ENCODE results near the gene SCAPER. TPM values are rescaled to one million over a fixed set of nuclear protein-coding genes. Genes with fewer than 3 reads are reported as not detected.

The SCAPER gene
- total and polyA plus RNA-seq, 4 donors, result 3.3 to 18.0 (median 9.9) TPM

DNA sequence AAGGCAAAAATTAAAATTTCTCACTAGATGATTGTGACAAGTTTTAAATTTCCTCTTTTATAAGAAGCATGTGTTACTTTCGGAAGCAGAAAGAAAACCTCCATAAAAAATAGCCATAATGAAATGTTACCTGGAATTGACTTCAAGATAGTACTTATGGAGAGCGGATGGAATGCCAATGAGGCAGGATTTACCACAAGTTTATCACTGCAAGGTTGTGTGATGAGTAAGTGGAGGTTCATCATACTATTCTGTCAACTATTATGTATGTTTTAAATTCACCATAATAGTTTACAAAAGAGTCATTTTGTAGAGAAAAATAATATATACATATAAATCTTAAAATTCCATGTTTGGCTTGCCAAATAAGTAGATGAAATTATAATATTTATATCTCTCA lies 230.3 kb downstream of the SCAPER start:
- H3K36me3 ChIP-seq (ENCODE audit: control insufficient read depth in 4 of 4, insufficient read depth in 3 of 4, low read depth in 1 of 4, low read length in 3 of 4), result no peaks in the 10 kb centered on the region
- WGBS, result 96% methylated on average over 2 of the region's 2 CpGs
- no peak for TF ChIP-seq RXRA (IDR thresholded peaks at IDR 0.05)
- TF ChIP-seq JUND (IDR thresholded peaks at IDR 0.05), result no peak
- TF ChIP-seq NR2F2 (IDR thresholded peaks at IDR 0.05), result no peak
- TF ChIP-seq RAD21 (IDR thresholded peaks at IDR 0.05), result no peak
- TF ChIP-seq, protein P1, sequence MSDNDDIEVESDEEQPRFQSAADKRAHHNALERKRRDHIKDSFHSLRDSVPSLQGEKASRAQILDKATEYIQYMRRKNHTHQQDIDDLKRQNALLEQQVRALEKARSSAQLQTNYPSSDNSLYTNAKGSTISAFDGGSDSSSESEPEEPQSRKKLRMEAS (IDR thresholded peaks at IDR 0.05), result no peak

DNA sequence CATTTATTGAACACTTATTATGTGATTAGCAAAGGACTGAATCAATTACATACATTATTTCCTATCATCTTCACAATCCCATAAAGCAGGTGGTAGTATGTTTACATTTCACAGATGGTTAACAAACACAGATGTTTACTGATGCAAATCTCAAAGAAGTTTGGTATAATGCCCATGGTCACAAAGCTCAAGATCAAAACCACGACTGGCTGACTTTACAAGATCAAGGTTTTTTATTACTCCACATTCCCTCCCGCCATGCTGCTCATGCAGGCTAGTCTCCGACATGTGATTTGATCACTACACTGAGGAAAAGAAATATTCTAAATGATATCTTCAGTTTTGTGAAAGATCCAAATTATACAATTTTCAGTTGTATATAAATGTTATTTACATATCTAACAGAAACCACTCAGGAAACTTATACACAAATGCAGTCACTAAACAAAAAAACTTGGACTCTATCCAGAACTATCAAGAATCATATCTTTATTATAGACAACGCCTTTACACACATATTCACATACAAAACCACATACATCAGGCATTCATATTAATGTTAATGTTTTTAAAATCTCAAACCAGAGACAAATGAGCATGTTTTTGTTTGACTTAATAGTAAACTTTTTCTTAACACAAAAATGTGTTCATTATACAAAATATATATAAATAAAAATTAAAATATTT lies 235.5 kb downstream of the SCAPER start:
- no peaks in the 10 kb centered on the region for H3K27me3 ChIP-seq (ENCODE audit: control insufficient read depth in 4 of 4, insufficient read depth in 4 of 4, low read length in 3 of 4)
- WGBS, result 78% methylated on average over 4 of the region's 4 CpGs
- H3K9ac ChIP-seq (ENCODE audit: low read depth in 1 of 2, low read length in 2 of 2), result no peak overlapping the region
- no peak overlapping the region for H3K27ac ChIP-seq (ENCODE audit: low read depth in 1 of 2, low read length in 2 of 2)
- H3K4me1 ChIP-seq (ENCODE audit: control insufficient read depth in 4 of 4, insufficient read depth in 4 of 4, low read length in 3 of 4), result no peaks in the 10 kb centered on the region
- DNase-seq (ENCODE audit: low spot score), result no peak
- TF ChIP-seq FOXA1 (IDR thresholded peaks at IDR 0.05) (no peak), HNF4G (IDR thresholded peaks at IDR 0.05) (no peak), TAF1 (conservative IDR thresholded peaks at IDR 0.05) (no peak), YY1 (IDR thresholded peaks at IDR 0.05) (no peak), HNF4A (conservative IDR thresholded peaks at IDR 0.05) (no peak), EGR1 (IDR thresholded peaks at IDR 0.05; ENCODE audit: low read depth in 2 of 2) (no peak), RXRA (IDR thresholded peaks at IDR 0.05) (no peak), RAD21 (IDR thresholded peaks at IDR 0.05) (no peak), FOXA2 (IDR thresholded peaks at IDR 0.05) (no peak), JUND (IDR thresholded peaks at IDR 0.05) (no peak), GABPA (IDR thresholded peaks at IDR 0.05 in 1 of 2, conservative IDR thresholded peaks at IDR 0.05 in 1 of 2) (no peak), NR2F2 (IDR thresholded peaks at IDR 0.05) (no peak), SP1 (IDR thresholded peaks at IDR 0.05) (no peak)
- TF ChIP-seq, protein P1 (IDR thresholded peaks at IDR 0.05), result no peak
- TF ChIP-seq, protein P2, sequence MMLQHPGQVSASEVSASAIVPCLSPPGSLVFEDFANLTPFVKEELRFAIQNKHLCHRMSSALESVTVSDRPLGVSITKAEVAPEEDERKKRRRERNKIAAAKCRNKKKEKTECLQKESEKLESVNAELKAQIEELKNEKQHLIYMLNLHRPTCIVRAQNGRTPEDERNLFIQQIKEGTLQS (IDR thresholded peaks at IDR 0.05), result no peak
- TF ChIP-seq, protein P3, sequence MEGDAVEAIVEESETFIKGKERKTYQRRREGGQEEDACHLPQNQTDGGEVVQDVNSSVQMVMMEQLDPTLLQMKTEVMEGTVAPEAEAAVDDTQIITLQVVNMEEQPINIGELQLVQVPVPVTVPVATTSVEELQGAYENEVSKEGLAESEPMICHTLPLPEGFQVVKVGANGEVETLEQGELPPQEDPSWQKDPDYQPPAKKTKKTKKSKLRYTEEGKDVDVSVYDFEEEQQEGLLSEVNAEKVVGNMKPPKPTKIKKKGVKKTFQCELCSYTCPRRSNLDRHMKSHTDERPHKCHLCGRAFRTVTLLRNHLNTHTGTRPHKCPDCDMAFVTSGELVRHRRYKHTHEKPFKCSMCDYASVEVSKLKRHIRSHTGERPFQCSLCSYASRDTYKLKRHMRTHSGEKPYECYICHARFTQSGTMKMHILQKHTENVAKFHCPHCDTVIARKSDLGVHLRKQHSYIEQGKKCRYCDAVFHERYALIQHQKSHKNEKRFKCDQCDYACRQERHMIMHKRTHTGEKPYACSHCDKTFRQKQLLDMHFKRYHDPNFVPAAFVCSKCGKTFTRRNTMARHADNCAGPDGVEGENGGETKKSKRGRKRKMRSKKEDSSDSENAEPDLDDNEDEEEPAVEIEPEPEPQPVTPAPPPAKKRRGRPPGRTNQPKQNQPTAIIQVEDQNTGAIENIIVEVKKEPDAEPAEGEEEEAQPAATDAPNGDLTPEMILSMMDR (IDR thresholded peaks at IDR 0.05; ENCODE audit: low read depth, low read length, missing input control), result no peak
- TF ChIP-seq, protein P4, sequence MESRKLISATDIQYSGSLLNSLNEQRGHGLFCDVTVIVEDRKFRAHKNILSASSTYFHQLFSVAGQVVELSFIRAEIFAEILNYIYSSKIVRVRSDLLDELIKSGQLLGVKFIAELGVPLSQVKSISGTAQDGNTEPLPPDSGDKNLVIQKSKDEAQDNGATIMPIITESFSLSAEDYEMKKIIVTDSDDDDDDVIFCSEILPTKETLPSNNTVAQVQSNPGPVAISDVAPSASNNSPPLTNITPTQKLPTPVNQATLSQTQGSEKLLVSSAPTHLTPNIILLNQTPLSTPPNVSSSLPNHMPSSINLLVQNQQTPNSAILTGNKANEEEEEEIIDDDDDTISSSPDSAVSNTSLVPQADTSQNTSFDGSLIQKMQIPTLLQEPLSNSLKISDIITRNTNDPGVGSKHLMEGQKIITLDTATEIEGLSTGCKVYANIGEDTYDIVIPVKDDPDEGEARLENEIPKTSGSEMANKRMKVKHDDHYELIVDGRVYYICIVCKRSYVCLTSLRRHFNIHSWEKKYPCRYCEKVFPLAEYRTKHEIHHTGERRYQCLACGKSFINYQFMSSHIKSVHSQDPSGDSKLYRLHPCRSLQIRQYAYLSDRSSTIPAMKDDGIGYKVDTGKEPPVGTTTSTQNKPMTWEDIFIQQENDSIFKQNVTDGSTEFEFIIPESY (IDR thresholded peaks at IDR 0.05), result no peak
- TF ChIP-seq, protein P5, sequence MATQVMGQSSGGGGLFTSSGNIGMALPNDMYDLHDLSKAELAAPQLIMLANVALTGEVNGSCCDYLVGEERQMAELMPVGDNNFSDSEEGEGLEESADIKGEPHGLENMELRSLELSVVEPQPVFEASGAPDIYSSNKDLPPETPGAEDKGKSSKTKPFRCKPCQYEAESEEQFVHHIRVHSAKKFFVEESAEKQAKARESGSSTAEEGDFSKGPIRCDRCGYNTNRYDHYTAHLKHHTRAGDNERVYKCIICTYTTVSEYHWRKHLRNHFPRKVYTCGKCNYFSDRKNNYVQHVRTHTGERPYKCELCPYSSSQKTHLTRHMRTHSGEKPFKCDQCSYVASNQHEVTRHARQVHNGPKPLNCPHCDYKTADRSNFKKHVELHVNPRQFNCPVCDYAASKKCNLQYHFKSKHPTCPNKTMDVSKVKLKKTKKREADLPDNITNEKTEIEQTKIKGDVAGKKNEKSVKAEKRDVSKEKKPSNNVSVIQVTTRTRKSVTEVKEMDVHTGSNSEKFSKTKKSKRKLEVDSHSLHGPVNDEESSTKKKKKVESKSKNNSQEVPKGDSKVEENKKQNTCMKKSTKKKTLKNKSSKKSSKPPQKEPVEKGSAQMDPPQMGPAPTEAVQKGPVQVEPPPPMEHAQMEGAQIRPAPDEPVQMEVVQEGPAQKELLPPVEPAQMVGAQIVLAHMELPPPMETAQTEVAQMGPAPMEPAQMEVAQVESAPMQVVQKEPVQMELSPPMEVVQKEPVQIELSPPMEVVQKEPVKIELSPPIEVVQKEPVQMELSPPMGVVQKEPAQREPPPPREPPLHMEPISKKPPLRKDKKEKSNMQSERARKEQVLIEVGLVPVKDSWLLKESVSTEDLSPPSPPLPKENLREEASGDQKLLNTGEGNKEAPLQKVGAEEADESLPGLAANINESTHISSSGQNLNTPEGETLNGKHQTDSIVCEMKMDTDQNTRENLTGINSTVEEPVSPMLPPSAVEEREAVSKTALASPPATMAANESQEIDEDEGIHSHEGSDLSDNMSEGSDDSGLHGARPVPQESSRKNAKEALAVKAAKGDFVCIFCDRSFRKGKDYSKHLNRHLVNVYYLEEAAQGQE (IDR thresholded peaks at IDR 0.05), result no peak
- no peaks in the 10 kb centered on the region for H3K36me3 ChIP-seq (ENCODE audit: control insufficient read depth in 4 of 4, insufficient read depth in 3 of 4, low read depth in 1 of 4, low read length in 3 of 4)
- H3K9me3 ChIP-seq (ENCODE audit: control insufficient read depth in 4 of 4, low read length in 3 of 4), result no peaks in the 10 kb centered on the region
- no peak overlapping the region for H3K4me3 ChIP-seq (ENCODE audit: low read depth in 1 of 3, low read length in 3 of 3)

More for the DNA sequence above, 230.3 kb downstream of the SCAPER start:
- Histone ChIP-seq H3K27ac (ENCODE audit: low read depth in 1 of 2, low read length in 2 of 2) (no peak overlapping the region), H3K9ac (ENCODE audit: low read depth in 1 of 2, low read length in 2 of 2) (no peak overlapping the region), H3K4me1 (ENCODE audit: control insufficient read depth in 4 of 4, insufficient read depth in 4 of 4, low read length in 3 of 4) (no peaks in the 10 kb centered on the region), H3K4me3 (ENCODE audit: low read depth in 1 of 3, low read length in 3 of 3) (no peak overlapping the region), H3K9me3 (ENCODE audit: control insufficient read depth in 4 of 4, low read length in 3 of 4) (no peaks in the 10 kb centered on the region), H3K27me3 (ENCODE audit: control insufficient read depth in 4 of 4, insufficient read depth in 4 of 4, low read length in 3 of 4) (no peaks in the 10 kb centered on the region)
- DNase-seq (ENCODE audit: low spot score), result no peak
